ENCODE measurements around the gene CPNE5. TPM values are rescaled to one million over a fixed set of nuclear protein-coding genes. Genes with fewer than 3 reads are reported as not detected.

Gene CPNE5
- total RNA-seq, 4 donors from 2014 or later, result 3.0 to 8.3 (median 3.3) TPM; not detected in 1

- in situ Hi-C loops (cut with MboI; ENCODE audit: low pct_ligation_motif_present in 1 of 4, low pct_unique_long_range_greater_than_20kb in 1 of 4, low sequenced_read_pairs in 3 of 4), result loop anchor here in 1 of 4 donors (25.0 kb wide), 1 partner anchor 309 kb away; no protein-coding TSS in a partner anchor
- intact Hi-C loops (cut with DNase I; ENCODE audit: low total_unique reads), result no loop called here
- DNase-seq, result no peak
- no peak overlapping the region for H3K4me3 ChIP-seq
- no peaks in the 10 kb centered on the region for H3K27me3 ChIP-seq
- no peak overlapping the region for H3K27ac ChIP-seq
- peaks cover 0 to 4% (median 0%) of the 10 kb centered on the region in 4 donors for H3K4me1 ChIP-seq
- no peaks in the 10 kb centered on the region for H3K9me3 ChIP-seq
- H3K36me3 ChIP-seq, result no peaks in the 10 kb centered on the region
- TF ChIP-seq POLR2A (IDR thresholded peaks at IDR 0.05) (no peak), CTCF (IDR thresholded peaks at IDR 0.05) (no peak), POLR2AphosphoS5 (IDR thresholded peaks at IDR 0.05) (no peak), EP300 (IDR thresholded peaks at IDR 0.05; ENCODE audit: low read depth) (no peak)
- 96% methylated on average over 13 of the region's 15 CpGs; no CpG with 5 or more reads in 1 of the 2 donors for WGBS, 2 donors (ENCODE audit: low coverage in 1 of 2)
These were observed 117.7 kb downstream of the CPNE5 start for GRCh38 chr6:36721369-36722140.

- peak; percentile 4 for DNase-seq
- in situ Hi-C loops (cut with MboI; ENCODE audit: low pct_ligation_motif_present in 1 of 4, low pct_unique_long_range_greater_than_20kb in 1 of 4, low sequenced_read_pairs in 3 of 4), result loop anchor here in 1 of 4 donors (25.0 kb wide), 1 partner anchor 308 kb away; no protein-coding TSS in a partner anchor
These were observed 118.7 kb downstream of the CPNE5 start for GRCh38 chr6:36720251-36721141.

GRCh38 chr6:36719126-36719525 is 120.1 kb downstream of the CPNE5 start:
- in situ Hi-C loops (cut with MboI; ENCODE audit: low pct_ligation_motif_present in 1 of 4, low pct_unique_long_range_greater_than_20kb in 1 of 4, low sequenced_read_pairs in 3 of 4), result loop anchor here in 1 of 4 donors (25.0 kb wide), 1 partner anchor 307 kb away; no protein-coding TSS in a partner anchor
- peak; percentile 3 for DNase-seq
- Histone ChIP-seq H3K4me3 (no peak overlapping the region), H3K9me3 (no peaks in the 10 kb centered on the region), H3K36me3 (no peaks in the 10 kb centered on the region), H3K27ac (no peak overlapping the region), H3K4me1 (peaks cover 0 to 6% (median 0%) of the 10 kb centered on the region in 4 donors), H3K27me3 (no peaks in the 10 kb centered on the region)
- intact Hi-C loops (cut with DNase I; ENCODE audit: low total_unique reads), result no loop called here
- no peak for TF ChIP-seq CTCF (IDR thresholded peaks at IDR 0.05)
- TF ChIP-seq POLR2AphosphoS5 (IDR thresholded peaks at IDR 0.05), result no peak
- no peak for TF ChIP-seq EP300 (IDR thresholded peaks at IDR 0.05; ENCODE audit: low read depth)
- no peak for TF ChIP-seq POLR2A (IDR thresholded peaks at IDR 0.05)
- 94% methylated on average over 7 of the region's 7 CpGs; no CpG with 5 or more reads in 1 of the 2 donors for WGBS, 2 donors (ENCODE audit: low coverage in 1 of 2)

More at GRCh38 chr6:36720251-36721141, 118.7 kb downstream of the CPNE5 start:
- H3K36me3 ChIP-seq, result no peaks in the 10 kb centered on the region
- WGBS, 2 donors (ENCODE audit: low coverage in 1 of 2), result 80 to 84% methylated on average over 1 to 11 of the region's 11 CpGs
- H3K9me3 ChIP-seq, result no peaks in the 10 kb centered on the region
- H3K27ac ChIP-seq, result no peak overlapping the region
- peaks cover 0 to 6% (median 0%) of the 10 kb centered on the region in 4 donors for H3K4me1 ChIP-seq
- intact Hi-C loops (cut with DNase I; ENCODE audit: low total_unique reads), result no loop called here
- no peak for TF ChIP-seq CTCF (IDR thresholded peaks at IDR 0.05)
- TF ChIP-seq EP300 (IDR thresholded peaks at IDR 0.05; ENCODE audit: low read depth), result no peak
- TF ChIP-seq POLR2A (IDR thresholded peaks at IDR 0.05), result no peak
- no peak for TF ChIP-seq POLR2AphosphoS5 (IDR thresholded peaks at IDR 0.05)
- H3K4me3 ChIP-seq, result no peak overlapping the region
- H3K27me3 ChIP-seq, result no peaks in the 10 kb centered on the region

GRCh38 chr6:36718560-36718959 is 120.7 kb downstream of the CPNE5 start:
- WGBS, 2 donors (ENCODE audit: low coverage in 1 of 2), result 79% methylated on average over 5 of the region's 5 CpGs; no CpG with 5 or more reads in 1 of the 2 donors
- Histone ChIP-seq H3K36me3 (no peaks in the 10 kb centered on the region), H3K27me3 (no peaks in the 10 kb centered on the region), H3K9me3 (no peaks in the 10 kb centered on the region), H3K4me1 (peaks cover 0 to 6% (median 0%) of the 10 kb centered on the region in 4 donors), H3K27ac (no peak overlapping the region), H3K4me3 (no peak overlapping the region)
- TF ChIP-seq EP300 (IDR thresholded peaks at IDR 0.05; ENCODE audit: low read depth), result no peak
- TF ChIP-seq CTCF (IDR thresholded peaks at IDR 0.05), result no peak
- TF ChIP-seq POLR2A (IDR thresholded peaks at IDR 0.05), result no peak
- TF ChIP-seq POLR2AphosphoS5 (IDR thresholded peaks at IDR 0.05), result no peak
- intact Hi-C loops (cut with DNase I; ENCODE audit: low total_unique reads) (no loop called here), in situ Hi-C loops (cut with MboI; ENCODE audit: low pct_ligation_motif_present in 1 of 4, low pct_unique_long_range_greater_than_20kb in 1 of 4, low sequenced_read_pairs in 3 of 4) (loop anchor here in 1 of 4 donors (25.0 kb wide), 1 partner anchor 306 kb away; no protein-coding TSS in a partner anchor)
- no peak for DNase-seq

Measured in transverse colon (tissue), 4 donors.